ENCODE results near the gene KCP. TPM values are rescaled to one million over a fixed set of nuclear protein-coding genes. Genes with fewer than 3 reads are reported as not detected.

Gene KCP
- total RNA-seq, 1 experiment from 2014 or later, result 1.6 TPM

DNA sequence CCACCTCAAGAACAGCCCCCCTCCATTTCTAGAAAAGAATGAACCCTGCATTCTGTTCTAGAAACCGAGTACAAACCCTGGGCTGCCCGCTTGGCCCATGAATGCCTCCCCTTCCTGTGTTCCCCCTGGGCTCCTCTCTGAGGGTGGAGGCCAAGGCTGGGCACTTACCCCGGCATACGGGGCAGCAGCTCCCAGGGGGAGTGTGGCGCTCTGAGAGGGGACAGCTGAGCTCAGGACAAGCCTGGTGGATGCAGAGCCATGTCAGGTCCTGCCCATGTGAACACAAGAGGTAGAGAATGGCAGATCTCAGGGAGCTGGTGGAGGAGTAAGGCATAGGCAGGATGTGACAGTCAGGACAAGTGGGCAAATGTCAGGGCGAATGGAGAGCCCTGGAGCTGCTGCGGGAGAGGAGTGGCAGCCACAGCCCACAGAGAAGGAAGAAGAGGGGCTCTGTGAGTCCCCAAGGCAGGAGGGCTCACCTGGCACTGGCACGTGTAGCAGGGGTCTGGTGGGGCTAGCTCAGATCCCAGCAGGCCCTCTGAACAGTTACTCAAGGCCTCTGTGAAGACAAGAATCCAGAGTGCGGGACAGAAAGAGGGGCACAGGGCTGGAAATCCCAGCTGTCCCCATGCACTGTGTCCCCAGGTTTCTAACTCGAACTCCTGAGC is 28.9 kb downstream of the KCP start:
- ATAC-seq (no peak), DNase-seq (ENCODE audit: low read depth, low spot score) (no peak)
- Histone ChIP-seq H3K36me3 (ENCODE audit: control insufficient read depth in 1 of 2, insufficient read depth in 2 of 2, low read length in 2 of 2) (no peaks in the 10 kb centered on the region), H4K20me1 (ENCODE audit: insufficient read depth) (no peaks in the 10 kb centered on the region), H2AFZ (ENCODE audit: low read depth, low read length, poor library complexity, severe bottlenecking) (no peak overlapping the region), H3K4me3 (replicated peaks in 1 of 2; ENCODE audit: low read depth in 1 of 2, low read length in 2 of 2) (no peak overlapping the region), H3K79me2 (ENCODE audit: insufficient read depth, low read length) (no peaks in the 10 kb centered on the region), H3K4me2 (ENCODE audit: low read length) (no peak overlapping the region), H3K27ac (ENCODE audit: low read depth, low read length) (no peak overlapping the region), H3K9me3 (ENCODE audit: control insufficient read depth in 1 of 2, insufficient read depth in 1 of 2, low read depth in 1 of 2, low read length in 2 of 2) (no peaks in the 10 kb centered on the region), H3K4me1 (ENCODE audit: control insufficient read depth in 1 of 2, insufficient read depth in 2 of 2, low read length in 2 of 2) (no peaks in the 10 kb centered on the region), H3K27me3 (ENCODE audit: insufficient read depth, low read length) (no peaks in the 10 kb centered on the region), H3K9ac (ENCODE audit: low read length) (no peak overlapping the region), H3K9me2 (ENCODE audit: insufficient read depth) (no peaks in the 10 kb centered on the region)
- intact Hi-C loops (cut with micrococcal nuclease), result loop anchor here (2.0 to 5.0 kb wide), 4 partner anchors 19 to 455 kb away; partner anchors contain the start of gene ATP6V1F
- ChIA-PET POLR2A (no interaction called here), CTCF (interaction anchor here (0.6 to 2.5 kb wide), 5 partner anchors 10 to 482 kb away, joined by 3 to 16 read pairs (median 6); partner anchors contain the start of gene ATP6V1F), RAD21 (ENCODE audit: low non-redundant PET in 1 of 2, low total read pairs in 2 of 2, uncharacterized antibody in 2 of 2, unreplicated experiment in 2 of 2) (interaction anchor here in 1 of 2 experiments (2.0 kb wide), 1 partner anchor 273 kb away, joined by 5 read pairs; no protein-coding TSS in a partner anchor)
- TF ChIP-seq, protein P1, sequence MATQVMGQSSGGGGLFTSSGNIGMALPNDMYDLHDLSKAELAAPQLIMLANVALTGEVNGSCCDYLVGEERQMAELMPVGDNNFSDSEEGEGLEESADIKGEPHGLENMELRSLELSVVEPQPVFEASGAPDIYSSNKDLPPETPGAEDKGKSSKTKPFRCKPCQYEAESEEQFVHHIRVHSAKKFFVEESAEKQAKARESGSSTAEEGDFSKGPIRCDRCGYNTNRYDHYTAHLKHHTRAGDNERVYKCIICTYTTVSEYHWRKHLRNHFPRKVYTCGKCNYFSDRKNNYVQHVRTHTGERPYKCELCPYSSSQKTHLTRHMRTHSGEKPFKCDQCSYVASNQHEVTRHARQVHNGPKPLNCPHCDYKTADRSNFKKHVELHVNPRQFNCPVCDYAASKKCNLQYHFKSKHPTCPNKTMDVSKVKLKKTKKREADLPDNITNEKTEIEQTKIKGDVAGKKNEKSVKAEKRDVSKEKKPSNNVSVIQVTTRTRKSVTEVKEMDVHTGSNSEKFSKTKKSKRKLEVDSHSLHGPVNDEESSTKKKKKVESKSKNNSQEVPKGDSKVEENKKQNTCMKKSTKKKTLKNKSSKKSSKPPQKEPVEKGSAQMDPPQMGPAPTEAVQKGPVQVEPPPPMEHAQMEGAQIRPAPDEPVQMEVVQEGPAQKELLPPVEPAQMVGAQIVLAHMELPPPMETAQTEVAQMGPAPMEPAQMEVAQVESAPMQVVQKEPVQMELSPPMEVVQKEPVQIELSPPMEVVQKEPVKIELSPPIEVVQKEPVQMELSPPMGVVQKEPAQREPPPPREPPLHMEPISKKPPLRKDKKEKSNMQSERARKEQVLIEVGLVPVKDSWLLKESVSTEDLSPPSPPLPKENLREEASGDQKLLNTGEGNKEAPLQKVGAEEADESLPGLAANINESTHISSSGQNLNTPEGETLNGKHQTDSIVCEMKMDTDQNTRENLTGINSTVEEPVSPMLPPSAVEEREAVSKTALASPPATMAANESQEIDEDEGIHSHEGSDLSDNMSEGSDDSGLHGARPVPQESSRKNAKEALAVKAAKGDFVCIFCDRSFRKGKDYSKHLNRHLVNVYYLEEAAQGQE (IDR thresholded peaks at IDR 0.05; ENCODE audit: low read depth), result no peak
- no peak for TF ChIP-seq YY1 (IDR thresholded peaks at IDR 0.05; ENCODE audit: extremely low read depth, insufficient replicate concordance, low read depth, low read length)
- no peak for TF ChIP-seq FOSL1 (IDR thresholded peaks at IDR 0.05; ENCODE audit: low read depth)
- no peak for TF ChIP-seq EZH2phosphoT487 (IDR thresholded peaks at IDR 0.05; ENCODE audit: borderline replicate concordance)
- TF ChIP-seq TCF7L2 (IDR thresholded peaks at IDR 0.05; ENCODE audit: borderline replicate concordance, extremely low read depth, insufficient read depth, insufficient read length), result no peak
- TF ChIP-seq POLR2A (IDR thresholded peaks at IDR 0.05; ENCODE audit: borderline replicate concordance, extremely low read depth, insufficient read depth, insufficient read length), result no peak
- no peak for TF ChIP-seq EGR1 (IDR thresholded peaks at IDR 0.05; ENCODE audit: low read depth)
- TF ChIP-seq JUND (IDR thresholded peaks at IDR 0.05), result no peak
- no TSS peak for BruUV-seq (replicated peaks)

Data from HCT116 (cell line).